K562 (cell line): ENCODE data around the gene DIP2A. TPM values are rescaled to one million over a fixed set of nuclear protein-coding genes. Genes with fewer than 3 reads are reported as not detected.

Source experiments
- MLX ChIP-seq, 2 experiments: fragments of 450-650 bp in 1 of 2; sonication (generic) in 1 of 2; formaldehyde crosslinking; conservative IDR thresholded peaks; 2 replicates each; pipeline versions ENCODE4 v1.4.0 to v1.8.1; 2020 to 2022; ENCODE audit warnings: mild to moderate bottlenecking in 1 of 2, missing genetic modification reagents in 1 of 2
- NCOA4 ChIP-seq: fragments of 450-650 bp; IDR thresholded peaks from 2 replicates; pipeline ENCODE4 v1.6.1; 2018; ENCODE audit warnings: mild to moderate bottlenecking; ENCODE audit not compliant: partially characterized antibody
- RFX5 ChIP-seq: IDR thresholded peaks from 2 replicates; pipeline ENCODE4 v1.6.1; 2011; ENCODE audit warnings: low read depth, mild to moderate bottlenecking, improper control_type of control experiment, low read length
- RREB1 ChIP-seq: fragments of 250-450 bp; sonication (Bioruptor Pico); IDR thresholded peaks from 2 replicates; pipeline ENCODE4 v1.4.0; 2020
- polyA plus RNA-seq, 8 experiments: library from polyadenylated mRNA; depleted of rRNA in 4 of 8; stranded (reverse) in 5 of 8; unstranded in 3 of 8; fragments of >200 nt; fragmentation: Nextera tagmentation in 2 of 8; fragmentation: Illumina TruSeq in 1 of 8; extraction: Ambion mirVana in 2 of 8; extraction: Trizol in 1 of 8; gene quantifications; 2 replicates each; pipeline versions ENCODE4 v1.2.1 to v1.2.3, GENCODE V29; 2011 to 2014; ENCODE audit warnings: inconsistent platforms in 1 of 8, missing spikeins in 1 of 8
- total RNA-seq, 7 experiments: library from RNA; depleted of rRNA in 6 of 7; stranded (reverse); fragments of >200 nt in 6 of 7; fragmentation: Illumina TruSeq in 2 of 7; extraction: Trizol in 2 of 7; gene quantifications; 2 replicates each; pipeline versions ENCODE4 v1.2.1 to v1.2.3, GENCODE V29; 2011 to 2021; ENCODE audit warnings: low replicate concordance in 1 of 7

DIP2A gene
- total and polyA plus RNA-seq, 9 of the 15 experiments (the other 6 are each of a cell fraction or from before 2014, with no cell fraction given), result 4.3 to 34.5 (median 20.3) TPM

DNA sequence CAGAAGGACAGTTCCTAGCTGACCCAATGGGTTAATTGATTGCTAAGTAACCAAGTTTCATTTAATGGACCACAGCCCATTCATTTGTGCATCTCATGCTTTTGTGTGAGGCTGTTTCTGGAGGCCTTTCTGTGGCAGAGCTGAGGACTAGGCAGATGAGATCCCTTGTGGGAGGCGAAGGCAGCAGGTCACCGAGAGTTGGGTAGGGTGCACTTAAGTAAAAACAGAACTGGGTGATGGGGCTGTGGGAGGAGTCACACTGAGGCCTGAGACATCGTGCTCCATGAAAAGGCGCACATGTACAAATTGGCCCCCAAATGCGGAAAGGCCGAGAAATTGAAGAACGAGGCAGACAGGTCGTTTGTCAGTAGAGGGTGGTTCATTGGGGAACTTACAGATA is 85.3 kb downstream of the DIP2A start (continued):
- no peak for TF ChIP-seq NCOA4
- TF ChIP-seq MLX (CRISPR knock-in tag; conservative IDR thresholded peaks at IDR 0.05), result no peak
- no peak for TF ChIP-seq RFX5
- no peak for TF ChIP-seq RREB1 (CRISPR knock-in tag)
